NT2/D1 (cell line): ENCODE results near the gene CDC42EP5.

Experiments used
- YY1 ChIP-seq: IDR thresholded peaks from 2 replicates; pipeline ENCODE4 v1.6.1; 2011; ENCODE audit not compliant: insufficient read length, insufficient read depth
- ZNF274 ChIP-seq: IDR thresholded peaks from 2 replicates; pipeline ENCODE4 v1.6.1; 2011; ENCODE audit warnings: mild to moderate bottlenecking, low read depth, low read length

DNA sequence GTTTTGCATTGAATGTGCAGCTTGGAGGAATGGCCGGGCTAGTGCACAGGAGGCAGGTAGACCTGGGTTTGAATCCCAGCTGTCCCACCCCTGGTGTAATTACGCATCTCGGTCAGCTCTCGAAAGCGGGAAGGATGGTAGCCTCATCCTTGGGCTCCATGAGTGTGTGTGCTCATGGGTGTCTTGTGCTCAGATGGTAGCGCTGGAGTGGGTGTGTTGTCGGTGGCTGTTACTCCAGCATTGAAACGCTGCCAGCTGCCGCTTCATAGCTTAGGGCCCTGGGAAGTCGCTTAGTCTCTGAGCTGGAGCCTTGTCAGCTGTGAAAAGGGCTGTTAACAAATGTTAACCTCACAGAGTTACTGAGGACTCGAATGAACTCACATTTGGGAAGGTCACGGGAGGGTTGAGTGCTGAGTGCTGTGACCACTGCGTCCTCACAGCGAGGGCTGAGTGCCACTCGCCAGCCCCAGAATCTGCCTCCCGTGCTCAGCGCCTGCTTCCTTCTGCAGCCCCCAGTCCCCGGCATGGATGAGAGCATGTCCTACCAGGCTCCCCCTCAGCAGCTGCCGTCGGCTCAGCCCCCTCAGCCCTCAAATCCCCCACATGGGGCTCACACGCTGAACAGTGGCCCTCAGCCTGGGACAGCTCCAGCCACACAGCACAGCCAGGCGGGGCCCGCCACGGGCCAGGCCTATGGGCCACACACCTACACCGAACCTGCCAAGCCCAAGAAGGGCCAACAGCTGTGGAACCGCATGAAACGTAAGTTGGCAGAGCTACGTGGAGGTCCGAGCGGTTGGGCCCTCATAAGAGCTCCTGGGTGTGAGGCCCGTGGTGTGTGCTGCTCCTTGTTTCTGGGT, 18.9 kb downstream of the CDC42EP5 start:
- TF ChIP-seq YY1 (no peak), ZNF274 (no peak)
